Measurements from ENCODE around the gene PACRG.

The PACRG gene

DNA sequence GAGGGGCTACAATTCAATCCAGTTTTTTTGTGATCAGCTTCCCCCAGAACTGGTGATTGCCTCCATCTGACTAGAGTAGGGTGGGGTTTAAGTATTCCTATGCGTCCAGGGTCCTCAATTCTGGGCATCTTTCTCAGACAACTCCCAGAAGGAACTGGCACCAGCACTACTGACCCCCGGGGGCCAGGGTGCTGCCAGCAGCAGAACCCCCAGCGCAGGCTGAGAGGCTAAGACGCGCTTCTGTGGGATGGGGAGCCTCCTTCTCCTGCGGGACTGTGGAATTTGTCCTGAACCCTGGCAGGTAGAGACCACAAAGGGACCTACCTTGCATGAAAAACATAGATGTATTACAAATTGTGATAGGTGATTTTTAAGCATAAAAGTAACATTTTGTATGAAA lies 124.4 kb downstream of the PACRG start:
- Histone ChIP-seq H3K36me3 (no peaks in the 10 kb centered on the region), H3K4me1 (ENCODE audit: control insufficient read depth in 1 of 2, insufficient read depth in 1 of 2, low read depth in 1 of 2, low read length in 1 of 2) (no peaks in the 10 kb centered on the region), H3K4me3 (ENCODE audit: low read depth in 1 of 2, low read length in 1 of 2) (no peak overlapping the region), H3K27me3 (no peaks in the 10 kb centered on the region), H3K27ac (no peak overlapping the region), H3K9me3 (no peaks in the 10 kb centered on the region)
- no peak for TF ChIP-seq CTCF (IDR thresholded peaks at IDR 0.05)

DNA sequence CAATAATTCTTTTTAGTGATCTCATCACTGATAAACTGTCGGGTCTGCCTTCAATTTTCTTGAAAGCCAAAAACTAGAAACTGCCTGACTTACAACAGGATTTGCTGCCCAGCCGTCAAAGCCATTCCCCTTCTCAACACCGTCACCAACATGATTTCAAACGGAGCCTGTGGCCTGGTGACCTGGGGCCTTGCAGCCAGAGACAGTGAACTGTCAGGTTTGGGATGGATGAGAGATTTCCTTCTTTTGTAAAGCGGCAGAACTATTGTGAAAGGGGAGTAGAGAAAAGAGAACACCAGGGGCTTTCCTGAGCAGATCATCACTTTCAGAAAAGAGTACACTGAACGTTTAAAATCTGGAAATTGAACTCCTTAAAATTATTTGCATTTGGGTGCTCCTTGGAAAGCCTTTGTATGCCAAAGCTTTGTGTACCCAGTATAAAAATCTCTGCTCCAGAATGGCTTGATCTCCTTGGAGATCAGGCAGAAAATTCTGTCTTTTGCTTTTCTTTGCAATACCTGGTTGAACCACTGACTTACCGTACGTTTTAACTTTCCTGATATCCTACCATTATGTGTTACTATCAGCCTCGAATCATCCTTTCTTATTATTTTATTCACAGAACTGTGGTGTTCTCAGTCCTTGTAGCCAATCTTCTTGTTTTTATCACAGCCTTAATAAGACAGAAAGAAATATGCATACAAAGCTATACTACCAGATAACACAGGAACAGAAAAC lies 125.2 kb downstream of the PACRG start:
- Histone ChIP-seq H3K4me3 (ENCODE audit: low read depth in 1 of 2, low read length in 1 of 2) (no peak overlapping the region), H3K27ac (no peak overlapping the region), H3K4me1 (ENCODE audit: control insufficient read depth in 1 of 2, insufficient read depth in 1 of 2, low read depth in 1 of 2, low read length in 1 of 2) (no peaks in the 10 kb centered on the region), H3K36me3 (no peaks in the 10 kb centered on the region), H3K9me3 (no peaks in the 10 kb centered on the region), H3K27me3 (no peaks in the 10 kb centered on the region)
- TF ChIP-seq CTCF (IDR thresholded peaks at IDR 0.05) = no peak

GRCh38 chr6:162854228-162854627 lies 126.5 kb downstream of the PACRG start:
- Histone ChIP-seq H3K9me3 (no peaks in the 10 kb centered on the region), H3K27me3 (no peaks in the 10 kb centered on the region), H3K27ac (no peak overlapping the region), H3K4me3 (ENCODE audit: low read depth in 1 of 2, low read length in 1 of 2) (no peak overlapping the region), H3K4me1 (ENCODE audit: control insufficient read depth in 1 of 2, insufficient read depth in 1 of 2, low read depth in 1 of 2, low read length in 1 of 2) (no peaks in the 10 kb centered on the region), H3K36me3 (no peaks in the 10 kb centered on the region)
- TF ChIP-seq CTCF (IDR thresholded peaks at IDR 0.05) = no peak

GRCh38 chr6:162854734-162855191 lies 127.0 kb downstream of the PACRG start:
- Histone ChIP-seq H3K27me3 (no peaks in the 10 kb centered on the region), H3K4me1 (ENCODE audit: control insufficient read depth in 1 of 2, insufficient read depth in 1 of 2, low read depth in 1 of 2, low read length in 1 of 2) (no peaks in the 10 kb centered on the region), H3K9me3 (no peaks in the 10 kb centered on the region), H3K4me3 (ENCODE audit: low read depth in 1 of 2, low read length in 1 of 2) (no peak overlapping the region), H3K36me3 (no peaks in the 10 kb centered on the region), H3K27ac (no peak overlapping the region)
- TF ChIP-seq CTCF (IDR thresholded peaks at IDR 0.05) = no peak

DNA sequence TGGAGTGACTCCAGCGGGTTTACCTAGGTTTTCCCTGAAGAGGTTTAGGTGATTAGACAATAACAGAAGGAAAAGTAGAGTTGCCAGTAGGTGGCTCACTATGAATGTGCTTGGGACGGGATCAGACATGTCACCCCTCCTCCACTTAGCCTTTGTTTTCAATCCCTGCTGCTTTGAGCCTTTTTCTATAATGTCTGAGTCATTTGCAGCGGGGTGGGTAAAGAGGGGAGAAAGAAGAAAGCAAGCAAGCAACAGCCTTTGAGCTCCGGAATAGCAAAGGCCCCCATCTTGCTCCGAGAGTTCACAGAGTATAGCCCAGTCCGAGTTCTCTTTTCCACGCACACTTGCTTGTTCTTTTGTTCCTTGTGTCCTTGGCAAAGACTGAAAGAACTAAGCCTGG lies 129.1 kb downstream of the PACRG start:
- TF ChIP-seq CTCF (IDR thresholded peaks at IDR 0.05) = no peak
- Histone ChIP-seq H3K27ac (no peak overlapping the region), H3K4me3 (ENCODE audit: low read depth in 1 of 2, low read length in 1 of 2) (no peak overlapping the region)

More for the DNA sequence above, 129.1 kb downstream of the PACRG start:
- Histone ChIP-seq H3K4me1 (ENCODE audit: control insufficient read depth in 1 of 2, insufficient read depth in 1 of 2, low read depth in 1 of 2, low read length in 1 of 2) (no peaks in the 10 kb centered on the region), H3K9me3 (no peaks in the 10 kb centered on the region), H3K36me3 (no peaks in the 10 kb centered on the region), H3K27me3 (no peaks in the 10 kb centered on the region)

All from neutrophil (primary cell).